ENCODE results near the gene HOXD3. TPM values are rescaled to one million over a fixed set of nuclear protein-coding genes. Genes with fewer than 3 reads are reported as not detected.

Gene HOXD3
- polyA plus RNA-seq, 1 experiment: not detected

GRCh38 chr2:176128172-176128981, 28.7 kb upstream of the HOXD3 start:
- POLR2A ChIA-PET: no interaction called here
- H3K27ac ChIP-seq (ENCODE audit: low read depth, low read length): no peak overlapping the region
- no peak for TF ChIP-seq CTCF (IDR thresholded peaks at IDR 0.05; ENCODE audit: low read depth, low read length)
- H3K27me3 ChIP-seq (ENCODE audit: control insufficient read depth, insufficient read depth, low read length): peaks cover 88% of the 10 kb centered on the region
- no peak overlapping the region for H3K4me3 ChIP-seq (ENCODE audit: low read depth, low read length)
- DNase-seq (ENCODE audit: low read depth, low spot score): no peak
- H3K9me3 ChIP-seq (ENCODE audit: control insufficient read depth, insufficient read depth, low read length): peaks cover 4% of the 10 kb centered on the region; the same call in 1 of the 2 replicates
- CTCF ChIA-PET: interaction anchor here (0.6 to 6.3 kb wide), 16 partner anchors 10 to 1033 kb away, joined by 3 to 184 read pairs (median 14); no protein-coding TSS in a partner anchor

- no peak within 1 kb of the TSS for H3K27ac ChIP-seq (ENCODE audit: low read depth, low read length)
- no peak for DNase-seq (ENCODE audit: low read depth, low spot score)
- no peak within 1 kb of the TSS for H3K4me3 ChIP-seq (ENCODE audit: low read depth, low read length)
- no peak for TF ChIP-seq CTCF (IDR thresholded peaks at IDR 0.05; ENCODE audit: low read depth, low read length)
- H3K27me3 ChIP-seq (ENCODE audit: control insufficient read depth, insufficient read depth, low read length): peaks cover 88% of the 10 kb centered on the region
- peaks cover 4% of the 10 kb centered on the region; the same call in 1 of the 2 replicates for H3K9me3 ChIP-seq (ENCODE audit: control insufficient read depth, insufficient read depth, low read length)
- ChIA-PET CTCF (interaction anchor here (1.0 to 6.3 kb wide), 5 partner anchors 326 to 523 kb away, joined by 4 to 184 read pairs (median 77); no protein-coding TSS in a partner anchor), POLR2A (no interaction called here)
These were observed 27.9 kb upstream of the HOXD3 start, which contains the start of gene HOXD8 for GRCh38 chr2:176128982-176129796. Gene HOXD8, plus strand, starts transcription at chr2:176129705. Its CDS starts 662 bp downstream, at chr2:176130367.

DNA sequence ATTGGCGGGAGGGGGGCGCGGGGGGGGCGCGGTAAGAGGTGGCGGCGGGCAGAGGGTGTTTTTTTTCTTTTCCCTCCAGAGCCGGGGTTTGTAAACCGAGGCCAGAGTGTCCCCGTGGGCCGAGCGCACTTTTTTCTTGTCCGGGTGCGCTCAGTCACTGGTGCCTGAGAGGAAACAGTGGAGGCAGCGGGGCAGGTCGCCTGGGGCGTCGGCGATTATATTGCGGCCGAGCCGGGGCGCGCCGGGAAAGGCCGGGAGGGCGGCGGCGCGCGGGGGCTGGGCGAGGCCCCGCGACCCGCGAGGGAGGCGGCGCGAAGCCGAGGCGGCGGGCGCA, 27.3 kb upstream of the HOXD3 start:
- Histone ChIP-seq H3K4me3 (ENCODE audit: low read depth, low read length) (no peak overlapping the region), H3K27ac (ENCODE audit: low read depth, low read length) (no peak overlapping the region), H3K9me3 (ENCODE audit: control insufficient read depth, insufficient read depth, low read length) (peaks cover 4% of the 10 kb centered on the region; the same call in 1 of the 2 replicates), H3K27me3 (ENCODE audit: control insufficient read depth, insufficient read depth, low read length) (peaks cover 88% of the 10 kb centered on the region)
- no peak for DNase-seq (ENCODE audit: low read depth, low spot score)
- ChIA-PET CTCF (interaction anchor here (1.0 to 5.0 kb wide), 5 partner anchors 10 to 525 kb away, joined by 3 to 33 read pairs (median 30); no protein-coding TSS in a partner anchor), POLR2A (no interaction called here)
- TF ChIP-seq CTCF (IDR thresholded peaks at IDR 0.05; ENCODE audit: low read depth, low read length): no peak

- no peak for TF ChIP-seq CTCF (IDR thresholded peaks at IDR 0.05; ENCODE audit: low read depth, low read length)
- ChIA-PET CTCF (interaction anchor here (1.0 to 5.0 kb wide), 9 partner anchors 10 to 684 kb away, joined by 3 to 33 read pairs (median 19); no protein-coding TSS in a partner anchor), POLR2A (no interaction called here)
- DNase-seq (ENCODE audit: low read depth, low spot score): no peak
- Histone ChIP-seq H3K27me3 (ENCODE audit: control insufficient read depth, insufficient read depth, low read length) (peaks cover 88% of the 10 kb centered on the region), H3K27ac (ENCODE audit: low read depth, low read length) (no peak overlapping the region), H3K4me3 (ENCODE audit: low read depth, low read length) (no peak overlapping the region), H3K9me3 (ENCODE audit: control insufficient read depth, insufficient read depth, low read length) (peaks cover 4% of the 10 kb centered on the region; the same call in 1 of the 2 replicates)
These were observed 26.8 kb upstream of the HOXD3 start for GRCh38 chr2:176130147-176130956.
